CD4-positive, CD25-positive, alpha-beta regulatory T cell (primary cell): Measurements from ENCODE around the gene KRTAP23-1. TPM values are rescaled to one million over a fixed set of nuclear protein-coding genes. Genes with fewer than 3 reads are reported as not detected.

Experiments
- ATAC-seq, 2 donors: fragments of 150-1000 bp; cut with Tn5 transposase; one replicate each; pipeline ENCODE4 v1.10.0; 2021; ENCODE audit warnings: low read depth in 2 of 2, moderate number of reproducible peaks in 2 of 2, moderate library complexity in 1 of 2
- DNase-seq, 3 donors: peaks; one replicate each; pipeline versions ENCODE4 v3.0.0 to v3.0.0-alpha.2; 2012 to 2022; ENCODE audit warnings: mixed read lengths in 1 of 3
- H3K27ac ChIP-seq: one replicate; pipeline ENCODE4 v1.7.0; 2013; ENCODE audit warnings: mild to moderate bottlenecking, low read length; ENCODE audit not compliant: insufficient read depth, poor library complexity, severe bottlenecking
- H3K27me3 ChIP-seq: one replicate; pipeline ENCODE4 v1.7.0; 2013; ENCODE audit warnings: low read length; ENCODE audit not compliant: control insufficient read depth, insufficient read depth
- H3K36me3 ChIP-seq: one replicate; pipeline ENCODE4 v1.7.0; 2013; ENCODE audit warnings: mild to moderate bottlenecking, low read length, moderate library complexity; ENCODE audit not compliant: control insufficient read depth, insufficient read depth
- H3K4me1 ChIP-seq: 2 replicates; pipeline ENCODE4 v1.7.0; 2013; ENCODE audit warnings: mild to moderate bottlenecking, low read length; ENCODE audit not compliant: insufficient read depth, control insufficient read depth, poor library complexity, severe bottlenecking
- H3K4me3 ChIP-seq: one replicate; pipeline ENCODE4 v1.7.0; 2013; ENCODE audit warnings: low read depth, mild to moderate bottlenecking, low read length, moderate library complexity
- H3K9me3 ChIP-seq, 2 experiments: 1 replicate in 1 of 2; 2 replicates in 1 of 2; pipeline ENCODE4 v1.7.0; 2013; ENCODE audit warnings: low read length in 2 of 2, mild to moderate bottlenecking in 1 of 2, moderate library complexity in 1 of 2; ENCODE audit not compliant: control insufficient read depth in 2 of 2
- H3K27ac Mint-ChIP-seq, 3 donors: one replicate each; pipeline ENCODE4 v1.8.0; 2020 to 2022; ENCODE audit warnings: mild to moderate bottlenecking in 3 of 3, mixed read lengths in 3 of 3, moderate library complexity in 2 of 3
- H3K27me3 Mint-ChIP-seq: one replicate; pipeline ENCODE4 v1.8.0; 2022; ENCODE audit warnings: mild to moderate bottlenecking, mixed read lengths
- H3K36me3 Mint-ChIP-seq: one replicate; pipeline ENCODE4 v1.8.0; 2020; ENCODE audit warnings: mixed read lengths
- H3K4me1 Mint-ChIP-seq, 4 donors: one replicate each; pipeline ENCODE4 v1.8.0; 2020 to 2022; ENCODE audit warnings: mixed read lengths in 4 of 4, mild to moderate bottlenecking in 1 of 4
- H3K4me3 Mint-ChIP-seq, 4 donors: one replicate each; pipeline ENCODE4 v1.8.0; 2020 to 2022; ENCODE audit warnings: mild to moderate bottlenecking in 4 of 4, mixed read lengths in 4 of 4, moderate library complexity in 3 of 4
- H3K9me3 Mint-ChIP-seq, 7 donors: one replicate each; pipeline ENCODE4 v1.8.0; 2020 to 2022; ENCODE audit warnings: mixed read lengths in 7 of 7, mild to moderate bottlenecking in 3 of 7, moderate library complexity in 2 of 7
- polyA plus RNA-seq, 4 donors: library from polyadenylated mRNA; unstranded; fragments of 300-500 nt; fragmentation: Illumina TruSeq; gene quantifications; one replicate each; pipeline ENCODE4 v1.2.3, GENCODE V29; 2021
- total RNA-seq: library from RNA; stranded (reverse); gene quantifications from one replicate; pipeline ENCODE4 v1.2.3, GENCODE V29; 2022

KRTAP23-1 gene
- not detected for total RNA-seq
- not detected for polyA plus RNA-seq

- Histone ChIP-seq H3K4me3 (no peak within 1 kb of the TSS), H3K9me3 (no peaks in the 10 kb centered on the region), H3K36me3 (no peaks in the 10 kb centered on the region), H3K4me1 (no peaks in the 10 kb centered on the region), H3K27me3 (no peaks in the 10 kb centered on the region), H3K27ac (no peak within 1 kb of the TSS)
- Mint-ChIP-seq H3K27ac (no peak within 1 kb of the TSS), H3K9me3 (peaks cover 0 to 3% (median 0%) of the 10 kb centered on the region in 7 donors), H3K4me3 (no peak within 1 kb of the TSS), H3K36me3 (no peaks in the 10 kb centered on the region), H3K27me3 (no peaks in the 10 kb centered on the region), H3K4me1 (no peaks in the 10 kb centered on the region)
- DNase-seq: no peak
- ATAC-seq: no peak
These were observed at the start of gene KRTAP23-1 for GRCh38 chr21:30348506-30348905. Gene KRTAP23-1, minus strand, starts transcription at chr21:30348606. Its CDS starts 0 bp downstream, at chr21:30348606.

GRCh38 chr21:30395731-30396130, 47.3 kb upstream of the KRTAP23-1 start, which contains the start of gene KRTAP13-1:
Gene KRTAP13-1, plus strand, starts transcription at chr21:30396031. Its CDS starts 56 bp downstream, at chr21:30396087.
- Mint-ChIP-seq H3K9me3 (peaks cover 0 to 5% (median 0%) of the 10 kb centered on the region in 7 donors), H3K27ac (no peak within 1 kb of the TSS), H3K4me3 (no peak within 1 kb of the TSS), H3K27me3 (no peaks in the 10 kb centered on the region), H3K36me3 (no peaks in the 10 kb centered on the region), H3K4me1 (no peaks in the 10 kb centered on the region)
- H3K4me1 ChIP-seq: no peaks in the 10 kb centered on the region
- H3K27me3 ChIP-seq: no peaks in the 10 kb centered on the region
- H3K4me3 ChIP-seq: no peak within 1 kb of the TSS
- no peak within 1 kb of the TSS for H3K27ac ChIP-seq
- DNase-seq: no peak
- ATAC-seq: no peak
- H3K36me3 ChIP-seq: no peaks in the 10 kb centered on the region
- no peaks in the 10 kb centered on the region for H3K9me3 ChIP-seq

GRCh38 chr21:30391492-30392025, 43.2 kb upstream of the KRTAP23-1 start:
- ATAC-seq (no peak), DNase-seq (no peak)
- Histone ChIP-seq H3K4me1 (no peaks in the 10 kb centered on the region), H3K27ac (no peak overlapping the region), H3K9me3 (no peaks in the 10 kb centered on the region), H3K27me3 (no peaks in the 10 kb centered on the region), H3K36me3 (no peaks in the 10 kb centered on the region), H3K4me3 (no peak overlapping the region)
- H3K4me3 Mint-ChIP-seq: no peak overlapping the region
- H3K9me3 Mint-ChIP-seq: peaks cover 0 to 9% (median 1%) of the 10 kb centered on the region in 7 donors
- H3K27me3 Mint-ChIP-seq: no peaks in the 10 kb centered on the region
- no peaks in the 10 kb centered on the region for H3K4me1 Mint-ChIP-seq
- no peaks in the 10 kb centered on the region for H3K36me3 Mint-ChIP-seq
- no peak overlapping the region for H3K27ac Mint-ChIP-seq

GRCh38 chr21:30382201-30382600, 33.8 kb upstream of the KRTAP23-1 start:
- no peak overlapping the region for H3K27ac Mint-ChIP-seq
- Histone ChIP-seq H3K36me3 (no peaks in the 10 kb centered on the region), H3K27ac (no peak overlapping the region), H3K9me3 (peaks cover 0 to 1% of the 10 kb centered on the region in 2 experiments), H3K4me3 (no peak overlapping the region), H3K27me3 (no peaks in the 10 kb centered on the region), H3K4me1 (no peaks in the 10 kb centered on the region)
- ATAC-seq: no peak
- H3K9me3 Mint-ChIP-seq: peaks cover 0 to 5% (median 0%) of the 10 kb centered on the region in 7 donors
- no peaks in the 10 kb centered on the region for H3K4me1 Mint-ChIP-seq
- no peaks in the 10 kb centered on the region for H3K36me3 Mint-ChIP-seq
- H3K27me3 Mint-ChIP-seq: peaks cover 7% of the 10 kb centered on the region
- no peak for DNase-seq
- H3K4me3 Mint-ChIP-seq: no peak overlapping the region

- Histone ChIP-seq H3K36me3 (no peaks in the 10 kb centered on the region), H3K9me3 (no peaks in the 10 kb centered on the region), H3K4me3 (no peak within 1 kb of the TSS), H3K4me1 (no peaks in the 10 kb centered on the region), H3K27ac (no peak within 1 kb of the TSS), H3K27me3 (no peaks in the 10 kb centered on the region)
- H3K27ac Mint-ChIP-seq: no peak within 1 kb of the TSS
- DNase-seq (no peak), ATAC-seq (no peak)
- no peaks in the 10 kb centered on the region for H3K4me1 Mint-ChIP-seq
- no peaks in the 10 kb centered on the region for H3K36me3 Mint-ChIP-seq
- H3K4me3 Mint-ChIP-seq: no peak within 1 kb of the TSS
- no peaks in the 10 kb centered on the region for H3K27me3 Mint-ChIP-seq
- H3K9me3 Mint-ChIP-seq: peaks cover 0 to 5% (median 3%) of the 10 kb centered on the region in 7 donors
These were observed 23.8 kb upstream of the KRTAP23-1 start, which contains the start of gene KRTAP13-2 for GRCh38 chr21:30372139-30372770. Gene KRTAP13-2, minus strand, starts transcription at chr21:30372271. Its CDS starts 58 bp downstream, at chr21:30372213.

- H3K27me3 Mint-ChIP-seq: no peaks in the 10 kb centered on the region
- Histone ChIP-seq H3K9me3 (no peaks in the 10 kb centered on the region), H3K4me1 (no peaks in the 10 kb centered on the region), H3K27ac (no peak overlapping the region), H3K36me3 (no peaks in the 10 kb centered on the region), H3K27me3 (no peaks in the 10 kb centered on the region), H3K4me3 (no peak overlapping the region)
- H3K4me3 Mint-ChIP-seq: no peak overlapping the region
- no peaks in the 10 kb centered on the region for H3K4me1 Mint-ChIP-seq
- H3K27ac Mint-ChIP-seq: no peak overlapping the region
- peaks cover 0 to 2% (median 0%) of the 10 kb centered on the region in 7 donors for H3K9me3 Mint-ChIP-seq
- no peak for ATAC-seq
- DNase-seq: no peak
- no peaks in the 10 kb centered on the region for H3K36me3 Mint-ChIP-seq
These were observed 7.5 kb upstream of the KRTAP23-1 start for GRCh38 chr21:30355906-30356305.

- Histone ChIP-seq H3K9me3 (no peaks in the 10 kb centered on the region), H3K27ac (no peak overlapping the region), H3K4me1 (no peaks in the 10 kb centered on the region), H3K4me3 (no peak overlapping the region), H3K36me3 (no peaks in the 10 kb centered on the region), H3K27me3 (no peaks in the 10 kb centered on the region)
- ATAC-seq (no peak), DNase-seq (no peak)
- Mint-ChIP-seq H3K27ac (no peak overlapping the region), H3K9me3 (peaks cover 0 to 5% (median 0%) of the 10 kb centered on the region in 7 donors), H3K36me3 (no peaks in the 10 kb centered on the region), H3K4me1 (no peaks in the 10 kb centered on the region), H3K4me3 (no peak overlapping the region), H3K27me3 (no peaks in the 10 kb centered on the region)
These were observed 6.1 kb upstream of the KRTAP23-1 start for GRCh38 chr21:30354308-30355005.
